Medulla oblongata (tissue), 1 donor: ENCODE results near the gene SYT1.
A peak's percentile ranks its signal among the peaks of the same experiment; 100 is the strongest.
"Not testable (repeated sequence)": the region's sequence is repeated elsewhere in the genome, so short reads cannot be mapped to it uniquely, and the experiment has no call there.

Experiments
- DNase-seq: peaks from one replicate; pipeline ENCODE4 v3.0.0-alpha.2; 2015; ENCODE audit errors: extremely low spot score

The SYT1 gene

GRCh38 chr12:79140711-79141110, 276.1 kb downstream of the SYT1 start:
- DNase-seq: no peak

GRCh38 chr12:79141776-79142175, 277.2 kb downstream of the SYT1 start:
- peak; percentile 13 for DNase-seq

- DNase-seq: no peak
Observed at GRCh38 chr12:79143803-79144202, 279.2 kb downstream of the SYT1 start.

GRCh38 chr12:79151956-79152355, 287.4 kb downstream of the SYT1 start:
- no peak for DNase-seq

- no peak for DNase-seq
Observed at GRCh38 chr12:79155683-79156082, 291.1 kb downstream of the SYT1 start.

GRCh38 chr12:79156846-79157463, 292.4 kb downstream of the SYT1 start:
- DNase-seq: no peak

GRCh38 chr12:79161249-79161934, 296.8 kb downstream of the SYT1 start:
- DNase-seq: no peak

GRCh38 chr12:79162147-79162772, 297.7 kb downstream of the SYT1 start:
- DNase-seq: no peak

- no peak for DNase-seq
Observed at GRCh38 chr12:79162948-79163347, 298.4 kb downstream of the SYT1 start.

GRCh38 chr12:79164890-79165289, 300.3 kb downstream of the SYT1 start:
- DNase-seq: no peak

GRCh38 chr12:79168687-79169086, 304.1 kb downstream of the SYT1 start:
- DNase-seq: no peak

- DNase-seq: peak; percentile 6
Observed at GRCh38 chr12:79174626-79175025, 310.1 kb downstream of the SYT1 start.

- DNase-seq: no peak
Observed at GRCh38 chr12:79183003-79183402, 318.4 kb downstream of the SYT1 start.

- no peak for DNase-seq
Observed at GRCh38 chr12:79183926-79184325, 319.4 kb downstream of the SYT1 start.

- DNase-seq: no peak
Observed at GRCh38 chr12:79186506-79186905, 321.9 kb downstream of the SYT1 start.

- no peak for DNase-seq
Observed at GRCh38 chr12:79187032-79187431, 322.5 kb downstream of the SYT1 start.

GRCh38 chr12:79191391-79191790, 326.8 kb downstream of the SYT1 start:
- no peak for DNase-seq

- no peak for DNase-seq
Observed at GRCh38 chr12:79194595-79194994, 330.0 kb downstream of the SYT1 start.

- no peak for DNase-seq
Observed at GRCh38 chr12:79199166-79199565, 334.6 kb downstream of the SYT1 start.

GRCh38 chr12:79200176-79200575, 335.6 kb downstream of the SYT1 start:
- DNase-seq: no peak

GRCh38 chr12:79203058-79203647, 338.6 kb downstream of the SYT1 start:
- DNase-seq: no peak

- DNase-seq: no peak
Observed at GRCh38 chr12:79206871-79207270, 342.3 kb downstream of the SYT1 start.

GRCh38 chr12:79210403-79210802, 345.8 kb downstream of the SYT1 start:
- DNase-seq: not testable (repeated sequence)
